SK-N-DZ (cell line): ENCODE data around the gene BLVRB.
"Not testable (repeated sequence)": the region's sequence is repeated elsewhere in the genome, so short reads cannot be mapped to it uniquely, and the experiment has no call there.

Experiments
- DNase-seq: peaks from one replicate; pipeline ENCODE4 v3.0.0-alpha.2; 2015; ENCODE audit warnings: low spot score

The BLVRB gene

DNA sequence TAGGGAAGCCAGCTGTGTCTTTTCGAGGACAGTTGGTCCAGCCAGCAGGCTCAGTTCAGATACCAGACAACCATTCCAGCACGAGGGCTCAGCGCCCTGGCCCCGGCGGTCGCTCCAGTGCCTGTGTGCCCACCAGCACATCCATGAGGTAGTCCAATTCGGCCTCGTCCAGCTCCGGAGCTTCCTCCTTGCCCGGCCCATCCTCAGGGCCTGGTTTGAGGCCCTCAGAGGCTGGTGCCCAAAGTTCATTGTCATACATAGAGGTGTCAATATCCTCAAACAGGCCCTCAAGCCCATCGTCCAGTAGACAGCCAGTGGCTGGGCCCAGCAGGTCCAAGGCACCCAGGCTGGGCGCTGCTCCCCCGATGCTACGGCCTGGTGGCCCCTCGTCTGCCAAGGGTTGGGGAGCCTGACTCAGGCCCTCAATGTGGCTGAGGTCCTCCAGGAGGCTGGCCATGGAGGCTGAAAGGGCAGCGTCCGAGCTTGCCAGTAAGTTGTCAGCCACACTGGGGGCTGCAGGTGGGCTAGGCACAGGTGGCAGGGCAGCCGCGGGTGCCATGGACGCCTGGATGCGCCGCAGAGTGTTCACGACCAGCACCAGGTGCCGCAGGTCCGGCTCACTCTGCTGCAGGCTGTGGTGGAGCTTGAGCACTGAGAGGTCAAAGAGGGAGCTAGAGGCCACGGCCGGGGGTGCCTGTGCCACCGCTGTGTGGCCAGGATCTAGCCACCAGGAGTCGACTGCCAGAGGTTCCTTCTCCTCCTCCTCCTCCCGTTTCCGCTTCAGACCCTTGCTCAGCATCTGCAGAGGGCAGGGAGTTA lies 42.6 kb downstream of the BLVRB start:
- no peak for DNase-seq

DNA sequence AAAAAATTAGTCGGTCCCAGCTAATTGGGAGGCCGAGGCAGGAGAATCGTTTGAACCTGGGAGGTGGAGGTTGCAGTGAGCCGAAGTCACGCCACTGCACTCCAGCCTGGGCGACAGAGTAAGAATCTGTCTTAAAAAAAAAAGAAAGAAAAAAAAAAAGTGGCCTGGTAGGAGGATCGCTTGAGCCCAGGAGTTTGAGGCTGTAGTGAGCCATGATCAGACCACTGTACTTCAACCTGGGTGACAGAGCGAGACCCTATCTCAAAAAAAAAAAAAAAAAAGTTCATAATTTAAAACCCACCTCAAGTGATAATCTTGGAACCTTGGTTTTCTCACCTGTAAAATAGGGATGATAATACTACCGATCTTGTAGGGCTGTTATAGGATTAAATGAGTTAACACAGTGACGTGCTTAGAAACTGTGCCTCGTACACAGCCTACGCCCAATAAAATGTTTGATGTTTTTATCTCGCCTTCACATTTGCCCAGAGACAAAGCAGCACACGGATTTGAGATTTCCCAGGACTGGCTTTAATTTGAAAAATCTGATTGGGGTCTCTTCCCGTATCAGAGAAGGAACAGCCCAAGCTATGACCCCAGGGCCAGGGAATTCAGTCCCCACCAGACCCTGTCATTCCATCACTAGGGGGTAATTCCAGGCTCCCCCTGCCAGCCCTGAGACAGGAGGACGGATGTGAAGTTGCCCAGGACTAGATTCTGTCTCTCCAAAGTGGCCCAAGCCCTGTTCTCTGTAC lies 43.4 kb downstream of the BLVRB start:
- DNase-seq: peak; percentile 72

DNA sequence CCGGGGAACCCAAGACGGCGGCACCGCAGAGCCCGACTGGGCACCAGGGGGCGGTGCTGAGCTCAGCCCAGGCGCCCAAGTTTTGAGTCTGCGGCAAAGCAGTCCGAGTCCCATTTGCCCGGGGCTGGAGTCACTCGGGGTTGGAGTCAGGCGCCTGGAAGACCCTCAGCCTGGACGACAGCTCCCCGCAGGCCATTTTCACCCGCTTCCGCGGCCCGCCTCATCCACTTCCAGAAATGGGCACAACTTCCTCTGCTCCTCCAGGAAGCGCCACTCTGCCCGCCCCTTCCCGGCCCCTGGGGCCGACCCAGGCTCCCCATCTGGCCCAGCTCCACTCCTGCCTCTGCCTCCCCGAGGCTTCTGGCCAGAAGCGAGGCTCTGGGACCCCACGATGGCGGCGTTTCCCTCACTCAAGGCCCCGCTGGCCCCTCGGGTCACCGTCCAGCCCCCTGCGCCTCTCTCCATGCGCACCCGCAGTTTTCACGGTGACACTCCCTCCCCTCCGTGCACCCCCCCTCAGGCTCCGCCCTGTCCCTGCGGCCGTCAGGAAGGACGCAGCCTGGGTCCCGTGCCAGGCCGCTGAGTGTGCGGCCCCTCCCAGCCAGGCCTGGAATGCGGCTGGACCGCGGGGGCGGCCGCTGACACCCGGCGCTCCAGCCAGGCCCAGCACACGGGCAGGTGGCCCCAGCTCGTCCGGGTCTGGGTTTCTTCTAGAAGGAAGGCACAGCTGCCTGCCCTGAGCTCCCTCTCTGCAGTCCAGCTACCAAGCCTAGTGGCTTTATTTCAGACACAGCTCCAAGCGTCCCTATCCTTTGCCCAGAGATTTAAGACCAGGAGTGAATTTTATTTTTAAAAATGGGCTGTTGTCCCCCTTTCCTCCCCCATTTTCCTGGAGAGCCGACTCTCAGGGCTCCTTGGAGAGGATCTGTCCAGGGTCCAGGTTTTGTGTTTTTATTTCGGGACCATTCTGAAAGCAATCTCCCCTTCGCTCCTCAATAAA lies 44.5 kb downstream of the BLVRB start:
- DNase-seq: peak; percentile 87

DNA sequence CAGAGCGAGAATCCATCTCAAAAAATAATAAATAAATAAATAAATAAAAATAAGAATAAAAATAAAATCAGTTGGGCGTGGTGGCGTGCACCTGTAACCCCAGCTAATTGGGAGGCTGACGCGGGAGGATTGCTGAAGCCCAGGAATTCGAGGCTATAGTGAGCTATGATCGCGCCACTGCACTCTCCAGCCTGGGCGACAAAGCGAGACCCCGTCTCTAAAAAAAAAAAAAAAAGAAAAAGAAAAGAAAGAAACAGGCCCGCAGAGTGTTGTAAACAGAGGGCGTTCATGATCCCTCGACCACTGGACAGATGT lies 45.1 kb downstream of the BLVRB start:
- DNase-seq: no peak

DNA sequence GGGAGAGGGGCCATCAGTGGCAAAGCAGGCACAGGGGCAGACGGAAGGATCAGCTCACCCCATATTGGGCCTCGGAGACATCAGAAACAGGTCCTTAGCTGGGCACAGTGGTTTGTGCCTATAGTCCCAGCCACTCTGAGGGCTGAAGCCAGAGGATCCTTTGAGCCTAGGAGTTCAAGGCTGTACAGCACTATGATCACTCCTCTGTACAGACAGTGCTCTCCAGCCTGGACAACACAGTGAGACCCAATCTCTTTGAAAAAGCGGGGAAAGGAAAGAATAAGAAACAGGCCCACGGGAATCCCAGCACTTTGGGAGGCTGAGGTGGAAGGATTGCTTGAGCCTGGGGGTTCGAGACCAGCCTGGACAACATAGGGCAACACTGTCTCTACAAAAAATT lies 45.8 kb downstream of the BLVRB start:
- DNase-seq: no peak

DNA sequence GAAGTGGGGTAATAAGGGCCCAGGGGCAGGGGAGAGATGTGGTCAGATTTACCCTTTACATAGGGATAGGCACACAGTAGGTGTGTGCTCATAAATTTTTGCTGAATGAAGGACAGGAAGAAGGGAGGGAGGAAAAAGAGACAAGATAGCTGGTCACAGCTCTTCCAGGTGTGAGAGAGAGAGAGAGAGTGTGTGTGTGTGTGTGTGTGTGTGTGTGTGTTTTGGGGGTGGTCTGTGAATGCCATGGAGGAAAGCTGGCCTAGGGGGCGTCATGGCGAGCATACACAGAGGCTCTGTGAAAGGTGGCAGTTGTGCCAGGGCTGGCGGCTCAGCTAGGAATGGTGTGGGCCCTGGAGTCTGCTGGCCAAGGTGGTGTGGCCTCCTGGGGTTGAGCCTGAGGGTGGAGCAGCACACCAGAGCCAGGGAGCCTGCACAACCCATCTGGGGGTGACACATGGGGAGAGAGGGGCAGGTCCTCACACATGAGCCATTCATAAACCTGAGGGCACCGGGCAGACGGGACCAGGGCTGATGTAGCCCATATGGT lies 46.4 kb downstream of the BLVRB start:
- DNase-seq: no peak

- no peak for DNase-seq
These were observed 47.5 kb downstream of the BLVRB start for GRCh38 chr19:40418040-40418439.

- no peak for DNase-seq
These were observed 47.9 kb downstream of the BLVRB start for GRCh38 chr19:40417643-40417981.

DNA sequence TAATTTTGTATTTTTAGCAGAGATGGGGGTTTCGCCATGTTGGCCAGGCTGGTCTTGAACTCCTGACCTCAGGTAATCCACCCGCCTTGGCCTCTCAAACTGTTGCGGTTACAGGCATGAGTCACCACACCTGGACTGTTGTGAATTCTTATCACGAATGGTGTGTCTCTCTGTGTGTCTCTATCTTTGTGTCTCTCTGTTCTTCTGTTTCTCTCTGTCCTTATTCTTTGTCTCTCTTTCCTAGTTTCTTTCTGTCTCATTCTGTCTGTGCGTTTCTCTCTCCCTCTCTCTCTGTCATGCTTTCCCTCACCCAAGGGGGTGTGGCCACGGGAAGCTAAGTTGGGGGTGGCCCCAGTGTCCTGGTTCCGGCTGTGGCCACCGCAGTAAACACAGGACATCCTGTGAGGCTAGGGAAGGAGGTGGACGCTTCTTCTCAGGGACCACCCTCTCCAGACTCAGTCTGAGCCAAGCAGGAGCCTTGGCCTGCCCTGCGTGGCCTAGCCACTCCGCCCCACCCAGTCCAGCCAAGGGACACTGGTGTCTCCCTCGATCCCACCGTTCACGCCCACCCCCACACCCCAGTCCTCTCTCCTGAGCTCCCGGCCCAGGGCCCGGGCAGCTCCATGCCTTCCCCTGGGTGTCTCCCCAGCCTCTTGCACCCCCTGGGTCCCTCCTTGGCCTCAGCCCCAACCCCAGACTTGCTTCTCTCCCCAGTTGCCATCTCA lies 48.5 kb downstream of the BLVRB start:
- DNase-seq: no peak

- no peak for DNase-seq
These were observed 49.8 kb downstream of the BLVRB start for GRCh38 chr19:40415768-40416167.

GRCh38 chr19:40414542-40415535 lies 50.7 kb downstream of the BLVRB start:
- DNase-seq: no peak

GRCh38 chr19:40413291-40413845 lies 52.2 kb downstream of the BLVRB start, which contains the start of gene PRX:
PRX (minus strand) TSS chr19:40413378; CDS start chr19:40407932, 5,446 bp downstream.
- peak; percentile 51 for DNase-seq

DNA sequence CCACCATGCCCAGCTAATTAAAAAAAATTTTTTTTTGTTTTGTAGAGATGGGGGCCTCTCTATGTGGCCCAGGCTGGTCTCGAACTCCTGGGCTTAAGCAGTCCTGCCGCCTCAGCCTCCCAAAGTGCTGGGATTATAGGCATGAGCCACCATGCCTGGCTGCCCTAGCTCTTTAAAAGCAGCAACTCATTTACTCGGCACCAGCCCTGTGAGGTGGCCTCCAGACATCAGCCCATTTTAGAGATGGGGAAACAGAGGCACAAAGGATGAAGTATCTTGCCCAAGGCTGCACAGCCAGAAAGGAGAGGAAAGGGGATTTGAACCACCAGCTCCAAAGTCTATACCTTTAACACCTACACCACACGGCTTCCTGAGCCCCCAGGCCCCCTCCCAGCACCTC lies 52.7 kb downstream of the BLVRB start:
- no peak for DNase-seq

DNA sequence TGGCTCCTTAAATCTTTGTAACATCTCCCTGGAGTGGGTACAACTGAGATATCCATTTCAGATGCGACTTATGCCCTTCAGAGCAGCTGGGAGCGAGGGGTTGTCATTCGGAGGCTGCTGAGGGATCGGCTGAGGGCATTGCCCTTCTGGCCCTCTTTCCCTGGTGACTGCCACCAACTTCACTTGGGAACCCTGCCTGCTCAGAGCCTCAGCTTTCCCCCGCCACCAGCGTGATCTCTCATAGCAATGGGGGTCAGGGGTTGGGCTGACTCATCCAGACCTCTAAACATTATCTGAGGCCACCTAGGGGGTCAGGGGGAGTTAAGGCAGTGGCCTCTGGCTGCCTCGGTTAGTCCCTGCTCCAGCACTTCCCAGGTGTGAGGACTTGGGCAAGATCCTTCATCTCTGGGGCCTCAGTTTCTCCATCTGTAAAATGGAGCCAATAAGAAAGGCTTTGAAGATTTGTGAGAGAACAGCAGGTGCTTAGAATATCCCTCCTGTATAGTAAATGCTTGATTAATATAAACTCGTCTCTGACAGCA lies 53.5 kb downstream of the BLVRB start:
- no peak for DNase-seq

GRCh38 chr19:40411125-40411842 lies 54.3 kb downstream of the BLVRB start:
- DNase-seq: no peak

- no peak for DNase-seq
These were observed 55.5 kb downstream of the BLVRB start for GRCh38 chr19:40410030-40410389.

DNA sequence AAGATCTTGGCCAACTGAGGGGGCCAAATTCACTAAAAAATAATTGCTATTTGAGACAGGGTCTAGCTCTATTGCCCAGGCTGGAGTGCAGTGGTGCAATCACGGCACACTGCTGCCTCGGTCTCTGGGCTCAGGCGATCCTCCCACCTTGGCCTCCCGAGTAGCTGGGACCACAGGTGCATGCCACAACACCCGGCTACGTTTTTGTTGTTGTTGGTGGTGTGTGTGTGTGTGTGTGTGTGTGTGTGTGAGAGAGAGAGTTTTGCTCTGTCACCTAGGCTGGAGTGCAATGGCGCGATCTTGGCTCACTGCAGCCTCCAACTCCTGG lies 57.0 kb downstream of the BLVRB start:
- not testable (repeated sequence) for DNase-seq

DNA sequence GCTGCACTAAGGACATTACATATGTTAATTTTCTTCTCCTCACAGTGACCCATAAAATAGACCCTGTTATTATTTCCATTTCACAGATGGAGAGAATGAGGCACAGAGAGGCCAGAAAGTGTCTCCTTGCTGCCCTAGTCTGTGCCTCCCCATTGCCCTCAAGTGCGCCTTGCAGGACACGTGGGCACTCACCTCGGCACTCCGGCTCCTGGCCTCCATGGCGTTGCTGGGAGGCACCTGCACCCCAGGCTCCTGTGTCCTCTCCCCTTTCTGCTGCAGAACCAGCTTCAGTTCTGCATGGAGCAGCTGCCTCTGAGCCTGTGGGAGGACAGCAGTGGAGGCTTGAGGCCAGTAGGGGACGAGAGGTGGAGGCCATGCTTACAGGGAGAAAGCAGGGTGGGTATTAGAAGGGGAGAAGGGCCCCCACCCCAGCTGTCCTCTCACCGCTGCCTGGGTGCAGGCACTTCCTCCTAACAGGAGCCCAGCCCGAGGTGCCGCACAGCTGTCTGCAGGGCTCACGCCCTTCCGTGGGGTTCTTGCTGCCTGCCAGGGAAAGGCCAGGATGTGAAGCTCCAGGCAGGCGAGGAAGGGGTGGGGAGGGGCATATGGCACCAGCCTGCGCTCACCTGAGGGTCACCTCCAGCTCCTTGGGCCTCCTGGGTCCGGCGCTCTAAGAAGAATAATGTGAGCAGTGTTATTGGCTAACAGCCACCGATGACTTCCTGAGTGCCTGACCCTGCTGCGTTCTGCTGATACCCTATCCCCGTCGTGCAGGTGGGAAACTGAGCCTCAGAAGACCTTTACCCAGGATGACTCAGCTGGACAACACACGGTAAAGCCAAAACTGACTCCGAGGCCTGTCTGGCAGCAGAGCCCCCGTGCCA lies 57.6 kb downstream of the BLVRB start:
- DNase-seq: no peak
